GM19193 (cell line): ENCODE data around the gene BATF2.

Experiments
- POLR2A ChIP-seq: IDR thresholded peaks from 4 replicates; pipeline ENCODE4 v1.6.1; 2011; ENCODE audit not compliant: insufficient read depth, insufficient read length; ENCODE audit errors: extremely low read depth

Gene BATF2

DNA sequence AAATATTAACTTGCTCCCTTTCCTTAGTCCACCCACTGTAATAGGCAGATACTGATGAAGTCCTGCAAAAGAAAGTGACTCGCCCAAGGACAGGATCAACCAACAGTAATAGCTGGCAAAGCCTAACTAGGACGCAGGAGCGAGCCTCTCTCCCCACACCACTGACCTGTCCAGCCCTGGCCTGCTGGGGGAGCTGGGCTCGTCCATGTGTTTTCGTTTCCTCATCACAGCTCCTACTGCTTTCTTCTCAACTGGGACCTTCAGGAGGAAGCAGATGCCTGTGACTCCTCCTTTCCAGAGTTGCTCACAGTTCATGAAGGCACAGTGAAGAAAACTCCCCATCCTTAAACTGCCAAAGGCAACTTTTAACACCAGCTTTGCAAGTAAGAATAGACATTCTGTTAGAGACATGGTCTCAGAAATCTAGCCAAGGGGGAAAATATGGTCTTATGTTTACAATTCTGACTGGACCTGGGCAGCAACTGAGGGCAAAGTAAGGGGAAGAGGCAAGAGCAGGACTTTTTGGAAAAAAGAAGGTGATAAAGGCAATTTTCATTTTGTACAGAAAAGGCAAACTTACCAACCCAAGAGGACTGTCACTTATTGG lies 49.5 kb downstream of the BATF2 start:
- TF ChIP-seq POLR2A = no peak
